ENCODE measurements around the gene MIEN1. TPM values are rescaled to one million over a fixed set of nuclear protein-coding genes. Genes with fewer than 3 reads are reported as not detected.

MIEN1 gene
- total RNA-seq, 1 donor from 2014 or later = 43.4 TPM

GRCh38 chr17:39709998-39710964 lies 20.1 kb downstream of the MIEN1 start:
- no peak for TF ChIP-seq CTCF (IDR thresholded peaks at IDR 0.05; ENCODE audit: unreplicated experiment)
- no peaks in the 10 kb centered on the region for H3K9me3 Mint-ChIP-seq (ENCODE audit: low read depth)
- H3K36me3 Mint-ChIP-seq (ENCODE audit: insufficient read depth) = peaks cover 11% of the 10 kb centered on the region
- H3K27ac Mint-ChIP-seq = no peak overlapping the region
- no peak for DNase-seq (ENCODE audit: low spot score, unreplicated experiment)
- H3K4me3 Mint-ChIP-seq (ENCODE audit: low read depth) = no peak overlapping the region
- H3K4me1 Mint-ChIP-seq (ENCODE audit: low read depth) = peaks cover 4% of the 10 kb centered on the region
- no peaks in the 10 kb centered on the region for H3K27me3 Mint-ChIP-seq

GRCh38 chr17:39709319-39709997 lies 20.9 kb downstream of the MIEN1 start:
- H3K27me3 Mint-ChIP-seq = no peaks in the 10 kb centered on the region
- H3K4me1 Mint-ChIP-seq (ENCODE audit: low read depth) = peaks cover 10% of the 10 kb centered on the region
- H3K9me3 Mint-ChIP-seq (ENCODE audit: low read depth) = no peaks in the 10 kb centered on the region
- H3K27ac Mint-ChIP-seq = no peak overlapping the region
- H3K4me3 Mint-ChIP-seq (ENCODE audit: low read depth) = no peak overlapping the region
- no peak for TF ChIP-seq CTCF (IDR thresholded peaks at IDR 0.05; ENCODE audit: unreplicated experiment)
- H3K36me3 Mint-ChIP-seq (ENCODE audit: insufficient read depth) = peaks cover 12% of the 10 kb centered on the region
- no peak for DNase-seq (ENCODE audit: low spot score, unreplicated experiment)

GRCh38 chr17:39706921-39707337 lies 23.4 kb downstream of the MIEN1 start:
- no peak for TF ChIP-seq CTCF (IDR thresholded peaks at IDR 0.05; ENCODE audit: unreplicated experiment)
- H3K4me1 Mint-ChIP-seq (ENCODE audit: low read depth) = peaks cover 30% of the 10 kb centered on the region
- H3K4me3 Mint-ChIP-seq (ENCODE audit: low read depth) = no peak overlapping the region
- no peaks in the 10 kb centered on the region for H3K9me3 Mint-ChIP-seq (ENCODE audit: low read depth)
- peak overlapping the region; percentile 88 for H3K27ac Mint-ChIP-seq
- H3K36me3 Mint-ChIP-seq (ENCODE audit: insufficient read depth) = peaks cover 6% of the 10 kb centered on the region
- no peaks in the 10 kb centered on the region for H3K27me3 Mint-ChIP-seq
- DNase-seq (ENCODE audit: low spot score, unreplicated experiment) = no peak

- Mint-ChIP-seq H3K4me1 (ENCODE audit: low read depth) (peaks cover 35% of the 10 kb centered on the region), H3K9me3 (ENCODE audit: low read depth) (no peaks in the 10 kb centered on the region), H3K36me3 (ENCODE audit: insufficient read depth) (peaks cover 6% of the 10 kb centered on the region), H3K27ac (no peak overlapping the region), H3K4me3 (ENCODE audit: low read depth) (no peak overlapping the region), H3K27me3 (no peaks in the 10 kb centered on the region)
- DNase-seq (ENCODE audit: low spot score, unreplicated experiment) = no peak
- TF ChIP-seq CTCF (IDR thresholded peaks at IDR 0.05; ENCODE audit: unreplicated experiment) = no peak
These were observed 23.9 kb downstream of the MIEN1 start for GRCh38 chr17:39706383-39706782.

- H3K9me3 Mint-ChIP-seq (ENCODE audit: low read depth) = no peaks in the 10 kb centered on the region
- H3K27ac Mint-ChIP-seq = no peak overlapping the region
- peaks cover 6% of the 10 kb centered on the region for H3K36me3 Mint-ChIP-seq (ENCODE audit: insufficient read depth)
- H3K4me3 Mint-ChIP-seq (ENCODE audit: low read depth) = no peak overlapping the region
- DNase-seq (ENCODE audit: low spot score, unreplicated experiment) = no peak
- H3K27me3 Mint-ChIP-seq = no peaks in the 10 kb centered on the region
- TF ChIP-seq CTCF (IDR thresholded peaks at IDR 0.05; ENCODE audit: unreplicated experiment) = no peak
- peaks cover 40% of the 10 kb centered on the region for H3K4me1 Mint-ChIP-seq (ENCODE audit: low read depth)
These were observed 24.5 kb downstream of the MIEN1 start for GRCh38 chr17:39705786-39706348.

Measured in progenitor cell of endocrine pancreas (in vitro differentiated cells).